Measurements from ENCODE around the gene CDH15.

The CDH15 gene

GRCh38 chr16:89195521-89196171 lies 24.1 kb downstream of the CDH15 start:
- Histone ChIP-seq H3K79me2 (ENCODE audit: low read length) (no peaks in the 10 kb centered on the region), H3K27me3 (replicated peaks; ENCODE audit: insufficient read depth, low read length) (no peaks in the 10 kb centered on the region), H2AFZ (ENCODE audit: low read length) (no peak overlapping the region), H3K9me2 (replicated peaks; ENCODE audit: insufficient read depth, low read length) (no peaks in the 10 kb centered on the region), H3K4me1 (ENCODE audit: low read length) (no peaks in the 10 kb centered on the region), H3K9me3 (replicated peaks; ENCODE audit: insufficient read depth, low read length) (no peaks in the 10 kb centered on the region), H3K27ac (ENCODE audit: low read length) (no peak overlapping the region), H3K4me3 (ENCODE audit: low read length) (no peak overlapping the region), H3K9ac (ENCODE audit: low read length) (no peak overlapping the region), H4K20me1 (ENCODE audit: insufficient read depth, low read length) (no peaks in the 10 kb centered on the region), H3F3A (ENCODE audit: insufficient read depth, low read length) (no peaks in the 10 kb centered on the region), H3K36me3 (replicated peaks; ENCODE audit: insufficient read depth, low read length) (no peaks in the 10 kb centered on the region), H3K4me2 (ENCODE audit: low read depth, low read length) (no peak overlapping the region)
- DNase-seq, result no peak
- no peak for TF ChIP-seq EZH2 (optimal IDR thresholded peaks at IDR 0.05; ENCODE audit: low read depth, low read length)
- no peak for TF ChIP-seq EZH2phosphoT487 (IDR thresholded peaks at IDR 0.05; ENCODE audit: low read length)
- no peak for TF ChIP-seq CTCF (IDR thresholded peaks at IDR 0.05; ENCODE audit: low read length)

GRCh38 chr16:89197033-89197632 lies 25.6 kb downstream of the CDH15 start:
- no peak for TF ChIP-seq EZH2 (optimal IDR thresholded peaks at IDR 0.05; ENCODE audit: low read depth, low read length)
- no peak for TF ChIP-seq EZH2phosphoT487 (IDR thresholded peaks at IDR 0.05; ENCODE audit: low read length)
- no peak for TF ChIP-seq CTCF (IDR thresholded peaks at IDR 0.05; ENCODE audit: low read length)

GRCh38 chr16:89197633-89198416 lies 26.3 kb downstream of the CDH15 start:
- H3K4me1 ChIP-seq (ENCODE audit: low read length), result no peaks in the 10 kb centered on the region

More at GRCh38 chr16:89197033-89197632, 25.6 kb downstream of the CDH15 start:
- H3K9ac ChIP-seq (ENCODE audit: low read length), result no peak overlapping the region
- H3K79me2 ChIP-seq (ENCODE audit: low read length), result no peaks in the 10 kb centered on the region
- no peaks in the 10 kb centered on the region for H3K9me3 ChIP-seq (replicated peaks; ENCODE audit: insufficient read depth, low read length)
- H3K36me3 ChIP-seq (replicated peaks; ENCODE audit: insufficient read depth, low read length), result no peaks in the 10 kb centered on the region
- H3K9me2 ChIP-seq (replicated peaks; ENCODE audit: insufficient read depth, low read length), result no peaks in the 10 kb centered on the region
- no peaks in the 10 kb centered on the region for H4K20me1 ChIP-seq (ENCODE audit: insufficient read depth, low read length)
- H3K27me3 ChIP-seq (replicated peaks; ENCODE audit: insufficient read depth, low read length), result no peaks in the 10 kb centered on the region
- no peaks in the 10 kb centered on the region for H3K4me1 ChIP-seq (ENCODE audit: low read length)
- no peaks in the 10 kb centered on the region for H3F3A ChIP-seq (ENCODE audit: insufficient read depth, low read length)
- H2AFZ ChIP-seq (ENCODE audit: low read length), result no peak overlapping the region
- no peak overlapping the region for H3K4me2 ChIP-seq (ENCODE audit: low read depth, low read length)
- no peak overlapping the region for H3K27ac ChIP-seq (ENCODE audit: low read length)
- DNase-seq, result no peak
- H3K4me3 ChIP-seq (ENCODE audit: low read length), result no peak overlapping the region

More at GRCh38 chr16:89197633-89198416, 26.3 kb downstream of the CDH15 start:
- no peaks in the 10 kb centered on the region for H3K9me2 ChIP-seq (replicated peaks; ENCODE audit: insufficient read depth, low read length)
- H3K27me3 ChIP-seq (replicated peaks; ENCODE audit: insufficient read depth, low read length), result no peaks in the 10 kb centered on the region
- H3K9ac ChIP-seq (ENCODE audit: low read length), result no peak overlapping the region
- DNase-seq, result no peak
- no peaks in the 10 kb centered on the region for H3F3A ChIP-seq (ENCODE audit: insufficient read depth, low read length)
- H3K27ac ChIP-seq (ENCODE audit: low read length), result no peak overlapping the region
- H3K4me3 ChIP-seq (ENCODE audit: low read length), result no peak overlapping the region
- no peak overlapping the region for H3K4me2 ChIP-seq (ENCODE audit: low read depth, low read length)
- no peaks in the 10 kb centered on the region for H3K9me3 ChIP-seq (replicated peaks; ENCODE audit: insufficient read depth, low read length)
- H2AFZ ChIP-seq (ENCODE audit: low read length), result no peak overlapping the region
- no peaks in the 10 kb centered on the region for H3K79me2 ChIP-seq (ENCODE audit: low read length)
- H3K36me3 ChIP-seq (replicated peaks; ENCODE audit: insufficient read depth, low read length), result no peaks in the 10 kb centered on the region
- TF ChIP-seq EZH2phosphoT487 (IDR thresholded peaks at IDR 0.05; ENCODE audit: low read length) (no peak), CTCF (IDR thresholded peaks at IDR 0.05; ENCODE audit: low read length) (no peak), EZH2 (optimal IDR thresholded peaks at IDR 0.05; ENCODE audit: low read depth, low read length) (no peak)
- H4K20me1 ChIP-seq (ENCODE audit: insufficient read depth, low read length), result no peaks in the 10 kb centered on the region
